Measurements from ENCODE around the gene GRK3.
"Not testable (repeated sequence)": the region's sequence is repeated elsewhere in the genome, so short reads cannot be mapped to it uniquely, and the experiment has no call there.

The GRK3 gene

DNA sequence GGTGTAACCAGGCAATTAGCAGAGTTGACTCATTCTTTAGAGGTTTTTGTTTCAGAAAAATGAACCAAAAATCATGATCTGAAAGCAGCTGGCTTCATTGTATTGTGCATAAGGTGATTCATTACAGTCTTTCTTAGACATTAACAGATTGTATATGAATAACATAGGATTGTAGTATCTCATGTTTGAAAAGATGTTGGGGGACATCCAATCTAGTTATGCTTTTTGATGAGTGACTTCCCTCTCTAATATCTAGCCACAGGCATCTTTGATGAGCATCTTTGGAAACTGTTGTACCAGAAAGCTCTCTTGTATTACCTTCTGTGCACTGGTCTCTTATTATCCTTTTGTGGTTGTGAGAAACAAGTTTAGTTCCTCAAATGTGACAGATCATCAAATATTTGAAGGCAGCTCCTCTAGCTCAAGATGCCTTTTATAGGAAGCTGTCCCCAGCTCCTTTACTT lies 8.3 kb downstream of the GRK3 start:
- no peak for DNase-seq (ENCODE audit: low read depth)

DNA sequence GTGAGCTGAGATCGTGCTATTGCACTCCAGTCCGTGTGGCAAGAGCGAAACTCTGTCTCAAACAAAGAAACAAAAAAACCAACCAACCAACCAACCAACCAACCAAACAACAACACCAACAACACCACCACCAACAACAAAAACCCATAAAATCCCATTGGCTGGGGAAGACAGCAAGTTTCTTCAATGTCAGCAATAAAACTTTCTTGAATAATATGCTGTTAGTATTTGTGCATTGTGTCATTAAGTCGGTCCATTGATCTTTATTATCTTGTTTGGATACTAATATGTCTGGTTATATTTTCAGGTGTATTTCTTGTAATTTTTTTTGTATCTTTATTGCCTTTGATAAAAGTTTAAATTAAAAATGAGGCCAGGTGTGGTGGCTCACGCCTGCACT lies 9.4 kb downstream of the GRK3 start:
- DNase-seq (ENCODE audit: low read depth) = no peak

DNA sequence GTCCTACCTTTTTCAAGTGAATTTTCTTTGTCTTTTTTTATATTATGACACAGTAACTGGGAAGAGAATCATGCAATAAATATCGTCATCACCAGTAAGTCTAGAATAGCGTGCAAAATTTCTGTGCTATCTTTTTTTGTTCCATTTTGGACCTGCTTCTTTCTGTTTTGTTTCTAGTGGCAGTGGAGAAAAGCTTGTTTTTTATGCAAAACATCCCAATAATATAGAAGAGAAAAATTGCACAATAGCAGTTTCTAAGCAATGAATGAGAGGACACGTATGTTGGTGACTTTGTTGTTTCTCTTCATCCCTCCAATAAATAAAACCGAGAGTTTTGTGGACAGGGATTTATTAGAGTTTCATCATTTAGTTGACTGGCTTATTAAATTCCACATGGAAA lies 10.3 kb downstream of the GRK3 start:
- DNase-seq (ENCODE audit: low read depth) = no peak

DNA sequence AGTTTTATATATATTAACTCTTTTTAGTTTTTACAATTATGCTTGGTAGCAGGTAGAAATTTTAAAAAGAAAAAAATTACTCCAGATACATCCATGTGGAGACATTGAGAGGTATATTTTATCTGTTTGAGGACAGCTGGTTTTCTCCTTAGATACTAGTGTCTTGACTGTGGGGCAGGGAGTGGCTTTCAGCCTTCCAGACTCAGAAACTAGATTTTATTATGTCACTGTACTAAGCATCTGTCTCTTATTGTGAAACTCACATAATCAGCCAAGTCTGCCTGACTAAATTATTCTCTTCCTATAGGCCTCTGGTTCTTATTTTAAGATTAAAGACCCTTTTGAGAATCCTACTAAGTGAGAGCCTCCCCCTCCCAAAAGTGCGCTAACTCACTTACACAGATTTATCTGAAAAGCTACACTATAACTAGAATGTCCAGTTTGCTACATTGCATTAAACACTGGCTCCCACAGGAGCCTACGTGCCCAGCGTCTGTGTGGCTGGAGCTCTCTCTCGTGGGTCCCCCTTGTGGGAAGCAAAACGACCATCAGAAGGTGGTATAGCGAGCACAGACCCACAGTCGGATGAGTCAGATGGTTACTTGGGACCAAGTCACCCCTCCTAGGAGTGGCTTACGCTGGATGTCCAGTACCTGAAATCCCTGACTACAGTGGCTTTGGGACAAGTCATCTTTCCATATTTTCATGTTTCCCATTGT lies 11.4 kb downstream of the GRK3 start:
- not testable (repeated sequence) for DNase-seq (ENCODE audit: low read depth)

DNA sequence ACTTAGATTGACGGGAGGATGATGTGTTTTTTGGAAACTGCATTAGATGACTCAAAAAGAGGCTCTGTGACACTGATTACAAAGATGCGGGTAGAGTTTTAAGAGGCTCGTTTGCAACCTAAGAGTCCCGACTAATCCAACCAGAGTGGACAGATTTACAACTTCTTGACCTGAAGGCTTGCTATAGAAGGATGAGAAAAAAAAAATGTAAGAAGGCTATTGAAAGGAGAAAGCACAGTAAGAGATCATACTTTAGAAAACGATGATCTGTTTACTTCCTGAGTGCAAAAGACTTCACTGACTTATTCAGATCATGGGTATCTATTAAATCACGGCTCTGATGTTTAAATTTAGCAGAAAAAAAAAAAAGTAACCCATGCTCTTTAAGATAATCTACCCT lies 17.0 kb downstream of the GRK3 start:
- not testable (repeated sequence) for DNase-seq (ENCODE audit: low read depth)

DNA sequence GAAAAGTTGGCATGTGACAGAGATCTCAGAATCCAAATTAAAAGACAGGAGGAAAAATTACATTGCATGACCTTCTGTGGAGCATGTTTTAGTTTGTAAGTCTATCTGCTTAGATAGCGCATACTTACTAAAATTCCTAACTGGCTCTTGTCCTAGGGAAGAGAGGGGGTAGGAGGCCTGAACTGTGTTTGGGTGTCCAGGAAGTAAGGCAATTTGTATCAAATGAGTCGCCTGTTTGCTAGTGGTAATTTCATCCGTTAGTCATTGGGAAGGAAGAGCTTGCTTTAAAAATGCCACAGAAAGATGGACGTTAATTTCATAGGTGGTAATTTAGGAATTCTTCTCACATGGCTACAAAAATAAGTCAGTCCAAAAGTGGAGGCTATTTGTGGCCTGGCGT lies 18.5 kb downstream of the GRK3 start:
- DNase-seq (ENCODE audit: low read depth) = no peak

DNA sequence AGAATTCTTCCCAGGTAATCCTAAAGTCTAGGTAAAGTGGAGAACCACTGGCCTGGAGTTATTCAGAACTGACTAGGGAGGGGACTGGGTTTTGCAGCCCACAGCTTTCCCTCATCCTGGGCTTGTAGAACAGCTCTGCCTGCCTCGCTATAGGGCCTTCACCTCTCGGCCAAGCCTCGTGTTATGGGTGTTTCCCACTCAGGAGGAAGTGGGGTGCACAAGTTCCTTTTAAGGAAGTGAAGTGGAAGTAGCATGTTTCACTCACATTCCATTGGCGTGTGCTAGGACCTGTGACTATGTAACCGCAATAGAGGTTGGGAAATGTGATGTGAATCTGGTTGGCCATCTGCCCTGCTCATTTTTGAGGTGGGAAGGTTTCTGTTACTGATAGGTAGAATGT lies 20.5 kb downstream of the GRK3 start:
- DNase-seq (ENCODE audit: low read depth) = not testable (repeated sequence)

DNA sequence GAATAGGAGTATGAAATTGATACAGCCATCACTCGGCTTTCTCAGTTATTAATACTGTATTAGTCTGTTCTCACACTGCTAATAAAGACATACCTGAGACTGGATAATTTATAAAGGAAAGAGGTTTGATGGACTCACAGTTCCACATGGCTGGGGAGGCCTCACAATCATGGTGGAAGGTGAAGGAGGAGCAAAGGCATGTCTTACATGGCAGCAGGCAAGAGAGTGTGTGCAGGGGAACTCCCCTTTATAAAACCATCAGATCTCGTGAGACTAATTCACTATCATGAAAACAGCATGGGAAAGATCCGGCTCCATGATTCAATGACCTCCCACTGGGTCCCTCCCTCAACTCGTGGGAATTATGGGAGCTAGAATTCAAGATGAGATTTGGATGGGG lies 25.2 kb downstream of the GRK3 start:
- not testable (repeated sequence) for DNase-seq (ENCODE audit: low read depth)

DNA sequence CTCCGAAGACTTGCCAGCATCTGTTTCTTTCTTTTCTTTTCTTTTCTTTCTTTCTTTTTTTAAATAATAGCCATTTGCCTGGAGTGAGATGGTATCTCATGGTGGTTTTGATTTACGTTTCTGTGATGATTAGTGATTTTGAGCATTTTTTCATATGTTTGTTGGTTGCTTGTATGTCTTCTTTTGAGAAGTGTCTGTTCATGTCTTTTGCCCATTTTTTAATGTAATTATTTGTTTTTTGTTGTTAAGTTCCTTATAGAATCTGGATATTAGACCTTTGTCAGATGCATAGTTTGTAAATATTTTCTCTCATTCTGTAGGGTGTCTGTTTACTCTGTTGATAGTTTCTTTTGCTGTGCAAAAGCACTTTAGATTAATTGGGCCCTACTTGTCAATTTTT lies 28.8 kb downstream of the GRK3 start:
- not testable (repeated sequence) for DNase-seq (ENCODE audit: low read depth)

DNA sequence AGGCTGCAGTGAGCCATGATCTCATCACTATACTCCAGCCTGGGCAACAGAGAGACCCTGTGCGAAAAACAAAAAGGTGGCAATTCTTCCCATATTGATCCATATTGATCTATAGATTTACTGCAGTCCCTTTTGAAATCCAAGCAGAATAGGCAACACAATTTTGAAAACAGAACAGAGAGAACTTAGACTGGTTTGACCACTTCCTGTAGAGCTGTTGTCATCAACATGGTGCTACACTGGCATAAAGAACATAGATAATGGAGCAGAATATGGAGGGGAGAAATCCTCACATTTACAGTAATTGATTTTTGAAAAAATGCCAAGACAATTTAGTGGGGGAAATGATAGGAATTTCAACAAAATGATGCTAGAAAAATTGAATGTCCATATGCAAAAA lies 34.1 kb downstream of the GRK3 start:
- no peak for DNase-seq (ENCODE audit: low read depth)

DNA sequence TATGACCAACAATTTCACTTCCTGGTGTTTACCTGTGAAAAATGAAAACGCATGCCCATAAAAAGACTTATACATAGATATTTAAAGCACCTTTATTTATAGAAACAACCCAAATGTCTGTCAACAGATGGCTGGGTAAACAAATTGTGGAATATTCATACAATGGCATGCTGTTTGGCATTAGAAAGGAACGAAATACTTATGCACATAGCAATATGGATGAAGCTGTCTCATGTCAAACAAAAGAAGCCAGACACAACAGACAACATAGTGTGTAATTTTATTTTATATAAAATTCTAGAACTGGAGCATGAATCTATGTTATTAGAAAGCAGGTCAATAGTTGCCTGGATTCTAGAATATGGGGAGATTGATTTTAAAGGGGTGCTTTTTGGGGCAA lies 38.0 kb downstream of the GRK3 start:
- no peak for DNase-seq (ENCODE audit: low read depth)

DNA sequence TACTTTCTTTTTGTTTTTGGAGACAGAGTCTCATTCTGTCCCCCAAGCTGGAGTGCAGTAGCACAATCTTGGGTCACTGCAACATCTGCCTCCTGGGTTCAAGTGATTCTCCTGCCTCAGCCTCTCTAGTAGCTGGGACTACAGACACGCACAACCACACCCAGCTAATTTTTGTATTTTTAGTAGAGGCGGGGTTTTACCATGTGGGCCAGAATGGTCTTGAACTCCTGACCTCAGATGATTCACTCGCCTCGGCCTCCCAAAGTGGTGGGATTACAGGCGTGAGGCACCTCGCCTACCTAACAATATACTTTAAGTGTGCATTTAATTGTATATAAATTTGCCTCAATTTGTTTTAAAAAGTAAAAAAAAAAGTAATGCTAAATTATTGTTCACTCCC lies 38.4 kb downstream of the GRK3 start:
- DNase-seq (ENCODE audit: low read depth) = no peak

DNA sequence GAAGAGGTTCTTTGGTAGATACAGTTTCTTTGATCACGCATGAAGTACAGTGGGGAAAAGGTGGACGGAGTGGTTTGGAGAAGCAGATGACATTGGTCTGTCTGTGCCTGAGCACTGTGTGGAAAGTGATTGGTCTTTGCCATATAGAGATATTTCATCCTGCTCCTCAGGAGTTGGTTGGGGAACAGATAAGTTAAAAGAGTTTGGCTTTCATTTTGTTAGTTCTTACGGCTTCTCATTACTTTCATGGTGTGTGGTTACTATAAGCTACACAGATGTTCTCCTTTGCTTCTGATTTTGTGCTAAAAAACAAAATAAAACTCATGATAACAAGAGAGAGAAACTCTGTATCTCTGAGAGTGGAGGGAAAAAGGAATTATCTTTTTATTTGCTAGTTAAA lies 40.7 kb downstream of the GRK3 start:
- DNase-seq (ENCODE audit: low read depth) = not testable (repeated sequence)

DNA sequence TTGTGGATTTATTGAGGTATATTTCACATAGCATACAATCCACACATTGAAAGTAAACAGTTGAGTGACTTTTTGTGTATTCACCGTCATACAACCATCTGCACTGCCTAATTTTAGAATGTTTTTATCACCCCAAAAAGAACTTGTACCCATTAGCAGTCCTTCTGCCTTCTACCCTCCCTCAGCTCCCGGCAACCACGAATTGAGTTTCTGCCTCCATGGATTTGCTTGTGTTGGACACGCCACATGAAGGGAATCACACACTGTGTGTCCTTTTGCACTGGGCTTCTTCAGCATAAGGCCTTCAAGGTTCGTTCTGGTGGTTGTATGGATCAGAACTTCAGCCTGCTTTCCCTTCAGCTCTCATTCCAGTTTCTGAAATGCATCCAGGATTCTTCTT lies 41.1 kb downstream of the GRK3 start:
- not testable (repeated sequence) for DNase-seq (ENCODE audit: low read depth)

DNA sequence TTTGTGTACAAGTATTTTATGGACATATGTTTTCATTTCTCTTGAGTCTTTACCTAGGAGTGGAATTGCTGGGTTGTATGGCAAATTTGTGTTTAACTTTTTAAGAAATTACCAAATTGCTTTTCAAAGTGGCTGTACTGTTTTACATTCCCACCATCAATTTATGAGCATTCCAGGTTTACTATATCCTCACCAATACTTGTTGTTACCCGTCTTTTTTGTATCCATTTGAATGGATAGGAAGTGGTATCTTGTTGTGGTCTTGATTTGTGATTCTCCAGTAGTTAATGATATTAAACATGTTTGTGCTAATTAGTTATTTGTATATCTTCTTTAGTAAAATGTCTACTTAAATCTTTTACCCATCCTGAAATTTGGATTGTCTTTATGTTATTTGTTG lies 46.8 kb downstream of the GRK3 start:
- DNase-seq (ENCODE audit: low read depth) = not testable (repeated sequence)

DNA sequence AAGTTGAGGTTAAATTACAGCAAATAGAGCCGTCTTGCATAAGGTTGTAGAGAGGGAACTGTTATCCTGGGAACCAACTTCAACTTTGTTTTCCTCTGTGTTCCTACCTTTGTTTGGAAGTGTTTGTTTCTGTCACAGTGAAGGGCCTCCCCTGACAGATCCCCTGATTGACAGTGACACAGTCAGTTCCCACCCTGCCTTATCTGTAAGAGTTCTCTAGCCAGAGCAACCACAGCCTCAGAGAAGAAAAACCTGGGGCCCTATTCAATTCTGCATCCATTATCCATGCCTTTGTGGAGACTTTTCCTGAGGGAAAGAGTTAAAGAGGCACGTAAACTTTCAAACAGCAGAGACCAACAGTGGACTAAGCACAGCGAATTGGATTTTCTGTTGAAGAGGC lies 48.7 kb downstream of the GRK3 start:
- not testable (repeated sequence) for DNase-seq (ENCODE audit: low read depth)

DNA sequence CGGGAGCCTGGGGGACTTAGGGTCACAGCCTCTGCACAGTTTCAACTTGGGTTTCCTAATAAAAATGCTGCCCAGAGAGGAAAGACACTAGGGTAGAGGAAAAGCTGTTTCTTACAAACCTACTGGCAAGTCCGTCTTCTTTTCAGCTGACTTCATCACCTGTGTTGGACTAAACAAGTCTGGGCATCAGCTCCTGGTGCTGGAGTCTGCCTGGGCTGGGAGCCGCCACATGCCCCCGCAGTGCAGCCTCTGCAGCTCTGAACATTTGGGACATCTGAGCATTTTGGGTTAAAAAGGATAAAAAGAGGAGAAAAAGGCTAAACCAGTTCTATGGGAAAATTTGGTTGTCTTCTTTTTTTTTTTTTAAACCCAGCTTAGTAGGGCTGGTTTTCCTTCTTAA lies 49.1 kb downstream of the GRK3 start:
- not testable (repeated sequence) for DNase-seq (ENCODE audit: low read depth)

DNA sequence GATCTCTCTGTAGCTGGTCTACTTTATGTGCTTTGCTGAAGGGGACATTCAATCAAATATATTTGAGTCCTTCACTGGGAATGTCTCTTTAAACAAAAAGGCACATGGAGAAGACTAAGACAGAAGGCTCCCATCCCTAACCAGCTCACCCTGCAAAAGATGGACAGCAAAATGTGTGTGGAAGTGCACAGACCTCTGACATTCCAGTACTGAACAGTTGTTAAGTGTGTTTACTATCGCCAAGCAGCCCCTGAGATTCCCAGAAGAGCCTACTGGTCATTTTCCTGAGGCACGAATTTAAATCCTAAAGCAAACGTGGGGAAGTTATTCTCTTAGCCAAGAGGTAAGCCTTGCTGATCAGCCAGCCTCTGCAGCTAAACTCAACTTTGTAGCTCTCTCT lies 50.3 kb downstream of the GRK3 start:
- DNase-seq (ENCODE audit: low read depth) = not testable (repeated sequence)

DNA sequence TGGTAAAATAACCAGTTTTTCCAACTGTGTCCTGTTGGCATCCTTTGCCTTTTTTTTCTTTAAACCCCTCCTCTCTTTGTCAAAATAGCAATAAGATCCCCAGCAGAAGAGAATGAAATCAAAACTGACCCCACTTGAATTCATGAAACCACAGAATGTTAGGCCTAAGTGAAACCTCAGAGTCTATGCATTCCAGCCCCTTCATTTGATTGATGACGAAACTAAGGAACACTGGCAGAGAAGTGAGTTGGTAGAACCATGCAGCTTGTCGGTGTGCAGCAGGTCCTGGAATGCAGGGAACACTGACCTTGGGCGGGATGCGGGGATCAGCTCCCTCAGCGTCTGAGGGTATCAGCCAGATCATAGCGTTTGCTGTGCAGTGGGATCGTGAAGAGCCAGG lies 57.5 kb downstream of the GRK3 start:
- DNase-seq (ENCODE audit: low read depth) = no peak

DNA sequence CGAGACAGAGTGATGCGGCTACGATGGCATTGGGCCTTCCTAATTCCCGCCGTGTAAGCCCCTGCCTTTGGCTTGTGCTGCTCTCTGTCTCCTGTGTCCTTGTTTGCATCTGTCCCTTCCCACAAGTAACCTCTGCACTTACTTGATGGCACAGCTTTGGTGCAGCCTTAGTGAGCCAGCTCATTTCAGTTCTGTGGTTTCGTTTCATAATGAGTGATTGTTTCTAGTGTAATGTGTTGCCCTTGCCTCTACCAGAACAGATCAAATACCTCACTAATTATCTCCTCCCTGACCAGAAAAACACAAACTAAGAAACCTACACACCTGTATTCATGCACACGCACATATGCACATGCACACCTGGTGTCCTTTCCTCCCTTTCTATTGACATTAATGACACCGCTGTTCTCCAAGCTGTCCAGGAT lies 58.8 kb downstream of the GRK3 start:
- no peak for DNase-seq (ENCODE audit: low read depth)

DNA sequence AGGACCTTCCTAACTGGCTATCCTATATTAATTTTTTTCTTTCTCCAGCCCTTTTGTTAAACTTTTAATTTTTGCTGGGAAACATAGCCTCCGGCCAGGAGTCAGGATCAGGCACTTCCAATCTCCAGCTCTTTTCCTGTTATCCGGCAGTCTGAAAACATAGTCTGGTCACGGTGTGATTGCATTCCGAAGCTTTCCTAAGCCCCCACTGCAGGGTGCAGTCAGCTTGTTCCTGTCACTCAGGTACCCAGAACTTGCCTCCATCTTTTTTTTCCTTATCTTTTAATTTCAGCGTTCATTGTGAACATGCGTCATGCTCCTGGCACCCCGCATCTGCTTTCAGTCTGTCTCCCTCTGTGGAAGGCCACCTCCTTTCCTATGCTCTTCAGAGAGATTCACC lies 59.4 kb downstream of the GRK3 start:
- DNase-seq (ENCODE audit: low read depth) = no peak

DNA sequence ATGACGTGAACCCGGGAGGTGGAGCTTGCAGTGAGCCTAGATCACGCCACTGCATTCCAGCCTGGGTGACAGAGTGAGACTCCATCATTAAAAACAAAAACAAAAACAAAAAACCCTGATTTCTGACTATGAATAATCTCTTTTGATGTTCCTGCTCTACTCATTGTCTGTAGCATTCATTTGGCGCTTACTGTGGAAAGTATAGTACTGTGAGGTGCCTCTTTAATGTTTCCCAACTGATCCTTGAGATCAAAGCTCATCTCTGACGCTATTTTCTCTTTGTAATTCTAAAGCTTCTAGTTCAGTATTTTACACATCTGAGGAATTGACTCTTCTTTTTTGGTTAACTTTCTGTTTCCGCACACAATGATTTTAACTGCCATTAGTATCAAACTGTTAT lies 60.0 kb downstream of the GRK3 start:
- DNase-seq (ENCODE audit: low read depth) = no peak

DNA sequence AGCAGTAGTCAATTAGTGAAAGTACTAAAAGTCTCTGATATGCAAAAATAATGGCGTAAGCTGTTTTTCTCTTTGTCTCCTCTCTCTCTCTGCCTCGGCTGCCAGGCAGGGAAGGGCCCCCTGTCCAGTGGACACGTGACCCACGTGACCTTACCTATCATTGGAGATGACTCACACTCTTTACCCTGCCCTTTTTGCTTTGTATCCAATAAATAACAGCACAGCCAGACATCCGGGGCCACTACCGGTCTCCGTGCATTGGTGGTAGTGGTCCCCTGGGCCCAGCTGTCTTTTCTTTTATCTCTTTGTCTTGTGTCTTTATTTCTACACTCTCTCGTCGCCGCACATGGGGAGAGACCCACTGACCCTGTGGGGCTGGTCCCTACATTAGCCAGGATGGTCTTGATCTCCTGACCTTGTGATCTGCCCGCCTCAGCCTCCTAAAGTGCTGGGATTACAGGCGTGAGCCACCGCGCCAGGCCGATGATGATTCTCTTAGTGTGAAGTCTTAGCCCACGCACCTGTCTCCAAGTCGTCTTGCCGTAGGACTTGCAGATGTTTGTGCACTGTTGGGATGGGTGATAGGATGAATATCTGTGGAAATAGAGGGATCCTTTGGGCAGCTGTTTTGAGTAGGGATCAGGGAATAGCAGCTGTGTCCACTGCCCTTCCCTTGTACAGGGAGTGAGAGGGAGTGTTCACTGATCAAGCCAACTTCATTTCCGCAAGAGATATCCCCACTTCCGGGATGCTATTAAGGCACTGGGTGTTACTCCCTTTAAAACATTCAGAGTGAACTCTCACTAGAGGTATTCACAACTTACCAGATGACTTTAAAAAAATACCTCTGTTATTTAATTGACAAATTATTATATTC lies 61.5 kb downstream of the GRK3 start:
- not testable (repeated sequence) for DNase-seq (ENCODE audit: low read depth)
